ENCODE data around the gene PIF1. TPM values are rescaled to one million over a fixed set of nuclear protein-coding genes. Genes with fewer than 3 reads are reported as not detected.

Gene PIF1
- total and polyA plus RNA-seq, 2 donors, result 3.1 to 4.1 TPM

- no peak for DNase-seq (ENCODE audit: extremely low spot score)
- H3K36me3 ChIP-seq (ENCODE audit: insufficient read depth), result no peaks in the 10 kb centered on the region
- H3K4me3 ChIP-seq (ENCODE audit: low read depth, low read length), result no peak overlapping the region
- no peaks in the 10 kb centered on the region for H3K4me1 ChIP-seq (ENCODE audit: insufficient read depth)
- no peak overlapping the region for H3K27ac ChIP-seq (ENCODE audit: low read depth)
- 87% methylated on average over 3 of the region's 3 CpGs for WGBS
Observed at GRCh38 chr15:64792282-64792681, 33.2 kb downstream of the PIF1 start.

- Histone ChIP-seq H3K4me3 (ENCODE audit: low read depth, low read length) (no peak overlapping the region), H3K27ac (ENCODE audit: low read depth) (no peak overlapping the region), H3K4me1 (ENCODE audit: insufficient read depth) (no peaks in the 10 kb centered on the region), H3K36me3 (ENCODE audit: insufficient read depth) (no peaks in the 10 kb centered on the region)
- no peak for DNase-seq (ENCODE audit: extremely low spot score)
- 22% methylated on average over 4 of the region's 4 CpGs for WGBS
Observed at GRCh38 chr15:64791401-64791800, 34.0 kb downstream of the PIF1 start.

- no peak for DNase-seq (ENCODE audit: extremely low spot score)
- WGBS, result 94% methylated on average over 4 of the region's 4 CpGs
- no peak overlapping the region for H3K27ac ChIP-seq (ENCODE audit: low read depth)
- no peak overlapping the region for H3K4me3 ChIP-seq (ENCODE audit: low read depth, low read length)
- no peaks in the 10 kb centered on the region for H3K4me1 ChIP-seq (ENCODE audit: insufficient read depth)
- no peaks in the 10 kb centered on the region for H3K36me3 ChIP-seq (ENCODE audit: insufficient read depth)
Observed at GRCh38 chr15:64783796-64784195, 41.7 kb downstream of the PIF1 start.

- no peak for DNase-seq (ENCODE audit: extremely low spot score)
- 78% methylated on average over 5 of the region's 5 CpGs for WGBS
- no peaks in the 10 kb centered on the region for H3K4me1 ChIP-seq (ENCODE audit: insufficient read depth)
- no peaks in the 10 kb centered on the region for H3K36me3 ChIP-seq (ENCODE audit: insufficient read depth)
- no peak overlapping the region for H3K27ac ChIP-seq (ENCODE audit: low read depth)
- H3K4me3 ChIP-seq (ENCODE audit: low read depth, low read length), result no peak overlapping the region
Observed at GRCh38 chr15:64782751-64783150, 42.7 kb downstream of the PIF1 start.

- Histone ChIP-seq H3K36me3 (ENCODE audit: insufficient read depth) (no peaks in the 10 kb centered on the region), H3K27ac (ENCODE audit: low read depth) (no peak overlapping the region), H3K4me1 (ENCODE audit: insufficient read depth) (no peaks in the 10 kb centered on the region), H3K4me3 (ENCODE audit: low read depth, low read length) (no peak overlapping the region)
- DNase-seq (ENCODE audit: extremely low spot score), result no peak
- WGBS, result 86% methylated on average over 6 of the region's 6 CpGs
Observed at GRCh38 chr15:64781299-64781698, 44.1 kb downstream of the PIF1 start.

GRCh38 chr15:64780600-64781156 is 44.8 kb downstream of the PIF1 start:
- DNase-seq (ENCODE audit: extremely low spot score), result no peak
- WGBS, result 82% methylated on average over 8 of the region's 8 CpGs
- Histone ChIP-seq H3K36me3 (ENCODE audit: insufficient read depth) (no peaks in the 10 kb centered on the region), H3K27ac (ENCODE audit: low read depth) (no peak overlapping the region), H3K4me3 (ENCODE audit: low read depth, low read length) (no peak overlapping the region), H3K4me1 (ENCODE audit: insufficient read depth) (peaks cover 1% of the 10 kb centered on the region)

- no peak for DNase-seq (ENCODE audit: extremely low spot score)
- Histone ChIP-seq H3K4me3 (ENCODE audit: low read depth, low read length) (no peak overlapping the region), H3K4me1 (ENCODE audit: insufficient read depth) (peaks cover 1% of the 10 kb centered on the region), H3K27ac (ENCODE audit: low read depth) (no peak overlapping the region), H3K36me3 (ENCODE audit: insufficient read depth) (no peaks in the 10 kb centered on the region)
- WGBS, result 98% methylated on average over 1 of the region's 1 CpG
Observed at GRCh38 chr15:64779630-64780029, 45.8 kb downstream of the PIF1 start.

- 86% methylated on average over 2 of the region's 2 CpGs for WGBS
- no peak for DNase-seq (ENCODE audit: extremely low spot score)
- H3K36me3 ChIP-seq (ENCODE audit: insufficient read depth), result no peaks in the 10 kb centered on the region
- H3K4me1 ChIP-seq (ENCODE audit: insufficient read depth), result peaks cover 1% of the 10 kb centered on the region
- H3K4me3 ChIP-seq (ENCODE audit: low read depth, low read length), result no peak overlapping the region
- no peak overlapping the region for H3K27ac ChIP-seq (ENCODE audit: low read depth)
Observed at GRCh38 chr15:64779024-64779423, 46.4 kb downstream of the PIF1 start.

- 14% methylated on average over 25 of the region's 25 CpGs for WGBS
- Histone ChIP-seq H3K36me3 (ENCODE audit: insufficient read depth) (no peaks in the 10 kb centered on the region), H3K4me1 (ENCODE audit: insufficient read depth) (peaks cover 1% of the 10 kb centered on the region), H3K27ac (ENCODE audit: low read depth) (peak overlapping the region; percentile 43), H3K4me3 (ENCODE audit: low read depth, low read length) (peak overlapping the region; percentile 79)
- DNase-seq (ENCODE audit: extremely low spot score), result no peak
Observed at GRCh38 chr15:64776402-64776786, 49.1 kb downstream of the PIF1 start.

- Histone ChIP-seq H3K4me3 (ENCODE audit: low read depth, low read length) (peak within 1 kb of the TSS; percentile 79), H3K36me3 (ENCODE audit: insufficient read depth) (no peaks in the 10 kb centered on the region), H3K4me1 (ENCODE audit: insufficient read depth) (peaks cover 1% of the 10 kb centered on the region), H3K27ac (ENCODE audit: low read depth) (peak within 1 kb of the TSS; percentile 73)
- under 1% methylated on average over 73 of the region's 90 CpGs for WGBS
- no peak for DNase-seq (ENCODE audit: extremely low spot score)
Observed at GRCh38 chr15:64775551-64776401, 49.7 kb downstream of the PIF1 start, which contains the start of gene RBPMS2. Gene RBPMS2 (minus strand): TSS chr15:64775589. CDS start chr15:64775319, 270 bp downstream.

- DNase-seq (ENCODE audit: extremely low spot score), result no peak
- peak overlapping the region; percentile 73 for H3K27ac ChIP-seq (ENCODE audit: low read depth)
- peaks cover 1% of the 10 kb centered on the region for H3K4me1 ChIP-seq (ENCODE audit: insufficient read depth)
- H3K4me3 ChIP-seq (ENCODE audit: low read depth, low read length), result peak overlapping the region; percentile 79
- no peaks in the 10 kb centered on the region for H3K36me3 ChIP-seq (ENCODE audit: insufficient read depth)
- under 1% methylated on average over 115 of the region's 115 CpGs for WGBS
Observed at GRCh38 chr15:64774629-64775493, 50.6 kb downstream of the PIF1 start.

GRCh38 chr15:64774037-64774628 is 51.3 kb downstream of the PIF1 start:
- Histone ChIP-seq H3K4me1 (ENCODE audit: insufficient read depth) (peaks cover 1% of the 10 kb centered on the region), H3K36me3 (ENCODE audit: insufficient read depth) (no peaks in the 10 kb centered on the region), H3K4me3 (ENCODE audit: low read depth, low read length) (peak overlapping the region; percentile 79), H3K27ac (ENCODE audit: low read depth) (no peak overlapping the region)
- 42% methylated on average over 21 of the region's 21 CpGs for WGBS
- no peak for DNase-seq (ENCODE audit: extremely low spot score)

GRCh38 chr15:64773606-64774005 is 51.8 kb downstream of the PIF1 start:
- H3K4me1 ChIP-seq (ENCODE audit: insufficient read depth), result peaks cover 1% of the 10 kb centered on the region
- H3K4me3 ChIP-seq (ENCODE audit: low read depth, low read length), result no peak overlapping the region
- no peak for DNase-seq (ENCODE audit: extremely low spot score)
- no peaks in the 10 kb centered on the region for H3K36me3 ChIP-seq (ENCODE audit: insufficient read depth)
- WGBS, result 72% methylated on average over 2 of the region's 2 CpGs
- no peak overlapping the region for H3K27ac ChIP-seq (ENCODE audit: low read depth)

Data from urinary bladder (tissue), 4 donors.